GM10266 (cell line): ENCODE results near the gene MACROD2.

ENCODE experiments used
- DNase-seq: peaks from one replicate; pipeline ENCODE4 v3.0.0; 2012; ENCODE audit errors: extremely low spot score
- TF ChIP-seq, protein P1 (sequence below): IDR thresholded peaks from 2 replicates; pipeline ENCODE4 v1.5.1; 2012; ENCODE audit warnings: mild to moderate bottlenecking, low read depth; ENCODE audit not compliant: control insufficient read depth, insufficient read depth; ENCODE audit errors: missing control alignments

Gene MACROD2

GRCh38 chr20:14178528-14178927 lies 183.2 kb downstream of the MACROD2 start:
- no peak for DNase-seq
- TF ChIP-seq, protein P1, sequence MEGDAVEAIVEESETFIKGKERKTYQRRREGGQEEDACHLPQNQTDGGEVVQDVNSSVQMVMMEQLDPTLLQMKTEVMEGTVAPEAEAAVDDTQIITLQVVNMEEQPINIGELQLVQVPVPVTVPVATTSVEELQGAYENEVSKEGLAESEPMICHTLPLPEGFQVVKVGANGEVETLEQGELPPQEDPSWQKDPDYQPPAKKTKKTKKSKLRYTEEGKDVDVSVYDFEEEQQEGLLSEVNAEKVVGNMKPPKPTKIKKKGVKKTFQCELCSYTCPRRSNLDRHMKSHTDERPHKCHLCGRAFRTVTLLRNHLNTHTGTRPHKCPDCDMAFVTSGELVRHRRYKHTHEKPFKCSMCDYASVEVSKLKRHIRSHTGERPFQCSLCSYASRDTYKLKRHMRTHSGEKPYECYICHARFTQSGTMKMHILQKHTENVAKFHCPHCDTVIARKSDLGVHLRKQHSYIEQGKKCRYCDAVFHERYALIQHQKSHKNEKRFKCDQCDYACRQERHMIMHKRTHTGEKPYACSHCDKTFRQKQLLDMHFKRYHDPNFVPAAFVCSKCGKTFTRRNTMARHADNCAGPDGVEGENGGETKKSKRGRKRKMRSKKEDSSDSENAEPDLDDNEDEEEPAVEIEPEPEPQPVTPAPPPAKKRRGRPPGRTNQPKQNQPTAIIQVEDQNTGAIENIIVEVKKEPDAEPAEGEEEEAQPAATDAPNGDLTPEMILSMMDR, result no peak

GRCh38 chr20:14178952-14179351 lies 183.6 kb downstream of the MACROD2 start:
- DNase-seq, result no peak
- TF ChIP-seq, protein P1, result no peak

GRCh38 chr20:14189794-14190402 lies 194.6 kb downstream of the MACROD2 start:
- DNase-seq, result no peak
- TF ChIP-seq, protein P1, result peak; percentile 38

DNA sequence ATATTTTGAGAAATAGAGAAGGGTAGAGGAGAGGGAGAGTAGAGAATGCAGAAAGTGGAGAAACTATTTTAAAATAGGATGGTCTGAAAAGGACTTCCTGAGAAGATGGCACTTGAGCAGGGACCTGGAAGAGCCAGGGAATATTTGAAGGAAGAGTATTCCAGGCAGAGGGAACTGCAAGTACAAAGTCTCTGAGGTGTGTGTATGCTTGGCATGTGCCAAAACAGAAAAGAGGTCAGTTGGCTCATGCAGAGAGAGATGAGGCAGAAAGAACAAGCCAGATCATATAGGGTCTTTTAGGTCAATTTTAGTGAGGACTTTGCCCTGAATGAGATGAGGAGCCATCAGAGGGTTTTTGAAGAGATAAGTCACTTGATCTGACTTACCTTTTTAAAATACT lies 196.2 kb downstream of the MACROD2 start:
- DNase-seq, result no peak
- TF ChIP-seq, protein P1, result no peak

DNA sequence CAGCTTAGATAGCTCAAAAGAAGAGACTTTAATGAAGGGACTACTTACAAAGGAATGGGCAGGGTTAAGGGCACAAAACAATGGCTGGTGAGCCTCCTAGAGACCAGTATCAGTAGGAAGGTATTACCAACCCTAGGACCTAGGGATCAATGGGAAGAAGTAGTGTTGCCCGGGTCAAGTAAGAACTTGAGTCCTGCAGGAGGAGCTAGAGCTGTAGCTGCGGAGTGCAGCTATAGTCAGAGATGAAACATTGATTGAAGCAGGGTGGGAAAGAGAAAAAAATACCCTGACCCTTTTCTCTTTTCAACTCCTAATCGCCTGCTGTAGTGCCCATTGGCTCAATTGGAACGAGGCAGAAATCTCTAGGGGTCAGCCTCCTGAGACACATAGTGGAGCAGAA lies 198.1 kb downstream of the MACROD2 start:
- TF ChIP-seq, protein P1, result no peak
- no peak for DNase-seq

GRCh38 chr20:14193885-14194284 lies 198.6 kb downstream of the MACROD2 start:
- DNase-seq, result no peak
- TF ChIP-seq, protein P1, result no peak

GRCh38 chr20:14197097-14197496 lies 201.8 kb downstream of the MACROD2 start:
- TF ChIP-seq, protein P1, result no peak
- DNase-seq, result no peak
